PC-3 (cell line): Measurements from ENCODE around the gene ARHGAP24.

Experiments
- CTCF ChIP-seq: fragments of 300-600 bp; sonication (generic); conservative IDR thresholded peaks from 2 replicates; pipeline ENCODE4 v1.5.1; 2017; ENCODE audit warnings: antibody characterized with exemption, low read depth, mild to moderate bottlenecking, low read length
- EZH2 ChIP-seq: fragments of 300-600 bp; sonication (generic); IDR thresholded peaks from one replicate; pipeline ENCODE4 v1.6.1; 2017; ENCODE audit warnings: antibody characterized with exemption, mild to moderate bottlenecking, low read length; ENCODE audit not compliant: unreplicated experiment
- EZH2phosphoT487 ChIP-seq: fragments of 300-600 bp; sonication (generic); IDR thresholded peaks from 2 replicates; pipeline ENCODE4 v1.6.1; 2018; ENCODE audit warnings: mild to moderate bottlenecking, antibody characterized with exemption, low read length, borderline replicate concordance

- TF ChIP-seq EZH2phosphoT487: no peak
- TF ChIP-seq CTCF: no peak
- TF ChIP-seq EZH2: no peak
These were observed 477.6 kb downstream of the ARHGAP24 start for GRCh38 chr4:85952528-85952927.
